IMR-90 (cell line): ENCODE measurements around the gene DNAJB12.

Experiments
- BHLHE40 ChIP-seq: fragments of 150-350 bp; IDR thresholded peaks from 2 replicates; pipeline ENCODE4 v1.6.1; 2016; ENCODE audit warnings: mild to moderate bottlenecking, low read depth, low read length
- CEBPB ChIP-seq: IDR thresholded peaks from 2 replicates; pipeline ENCODE4 v1.6.1; 2012; ENCODE audit warnings: low read depth, low read length, improper control_type of control experiment
- FOS ChIP-seq: fragments of 150-350 bp; IDR thresholded peaks from 2 replicates; pipeline ENCODE4 v1.6.1; 2016; ENCODE audit warnings: low read depth, low read length
- MAFK ChIP-seq: IDR thresholded peaks from 2 replicates; pipeline ENCODE4 v1.6.1; 2012; ENCODE audit warnings: low read depth, low read length, improper control_type of control experiment
- MAZ ChIP-seq: IDR thresholded peaks from 2 replicates; pipeline ENCODE4 v1.6.1; 2012; ENCODE audit warnings: low read depth, mild to moderate bottlenecking, low read length, improper control_type of control experiment, moderate library complexity, borderline replicate concordance
- MXI1 ChIP-seq: IDR thresholded peaks from 2 replicates; pipeline ENCODE4 v1.6.1; 2012; ENCODE audit warnings: low read depth, mild to moderate bottlenecking, low read length, moderate library complexity, borderline replicate concordance
- POLR2A ChIP-seq: IDR thresholded peaks from 2 replicates; pipeline ENCODE4 v1.6.1; 2012; ENCODE audit warnings: mild to moderate bottlenecking, low read depth, low read length
- RAD21 ChIP-seq: IDR thresholded peaks from 2 replicates; pipeline ENCODE4 v1.6.1; 2012; ENCODE audit warnings: low read length, improper control_type of control experiment
- RCOR1 ChIP-seq: IDR thresholded peaks from 2 replicates; pipeline ENCODE4 v1.6.1; 2012; ENCODE audit warnings: mild to moderate bottlenecking, low read length, improper control_type of control experiment; ENCODE audit not compliant: insufficient replicate concordance
- RFX5 ChIP-seq: IDR thresholded peaks from 2 replicates; pipeline ENCODE4 v1.8.0; 2012; ENCODE audit warnings: low read depth, mild to moderate bottlenecking, low read length, moderate library complexity
- SMC3 ChIP-seq: fragments of 150-350 bp; IDR thresholded peaks from 2 replicates; pipeline ENCODE4 v1.6.1; 2016; ENCODE audit warnings: low read depth, mild to moderate bottlenecking, antibody characterized with exemption, low read length, moderate library complexity
- USF2 ChIP-seq: fragments of 150-350 bp; IDR thresholded peaks from 2 replicates; pipeline ENCODE4 v1.6.1; 2017; ENCODE audit warnings: mild to moderate bottlenecking, antibody characterized with exemption, low read length, low read depth
- TF ChIP-seq, protein P1 (sequence below): conservative IDR thresholded peaks from 2 replicates; pipeline ENCODE4 v1.5.1; 2012; ENCODE audit warnings: mild to moderate bottlenecking, low read depth, low read length, improper control_type of control experiment
- TF ChIP-seq, protein P2 (sequence below): fragments of 150-350 bp; IDR thresholded peaks from 2 replicates; pipeline ENCODE4 v1.6.1; 2016; ENCODE audit warnings: low read depth, mild to moderate bottlenecking, low read length, moderate library complexity, borderline replicate concordance

DNA sequence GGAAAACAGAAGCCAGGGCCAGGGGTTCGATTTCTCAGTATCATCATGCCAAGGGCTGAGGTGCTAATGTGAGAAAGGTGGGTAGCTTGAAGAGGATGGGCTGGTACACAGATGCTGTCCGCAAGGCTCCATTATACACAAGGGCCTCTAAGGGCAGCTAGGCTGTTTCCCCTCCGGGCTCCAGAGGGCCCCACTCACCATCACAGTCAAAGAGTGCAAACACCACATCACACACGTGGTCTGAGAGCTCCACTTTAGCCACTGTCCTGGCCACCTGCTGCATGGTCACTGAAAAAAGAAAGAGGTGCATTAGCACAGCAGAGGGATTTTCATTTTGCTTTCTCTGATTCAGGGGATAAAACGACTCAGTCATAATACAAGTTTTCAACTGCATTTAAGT, 20.9 kb upstream of the DNAJB12 start:
- no peak for TF ChIP-seq MAFK
- TF ChIP-seq MXI1: no peak
- TF ChIP-seq, protein P1, sequence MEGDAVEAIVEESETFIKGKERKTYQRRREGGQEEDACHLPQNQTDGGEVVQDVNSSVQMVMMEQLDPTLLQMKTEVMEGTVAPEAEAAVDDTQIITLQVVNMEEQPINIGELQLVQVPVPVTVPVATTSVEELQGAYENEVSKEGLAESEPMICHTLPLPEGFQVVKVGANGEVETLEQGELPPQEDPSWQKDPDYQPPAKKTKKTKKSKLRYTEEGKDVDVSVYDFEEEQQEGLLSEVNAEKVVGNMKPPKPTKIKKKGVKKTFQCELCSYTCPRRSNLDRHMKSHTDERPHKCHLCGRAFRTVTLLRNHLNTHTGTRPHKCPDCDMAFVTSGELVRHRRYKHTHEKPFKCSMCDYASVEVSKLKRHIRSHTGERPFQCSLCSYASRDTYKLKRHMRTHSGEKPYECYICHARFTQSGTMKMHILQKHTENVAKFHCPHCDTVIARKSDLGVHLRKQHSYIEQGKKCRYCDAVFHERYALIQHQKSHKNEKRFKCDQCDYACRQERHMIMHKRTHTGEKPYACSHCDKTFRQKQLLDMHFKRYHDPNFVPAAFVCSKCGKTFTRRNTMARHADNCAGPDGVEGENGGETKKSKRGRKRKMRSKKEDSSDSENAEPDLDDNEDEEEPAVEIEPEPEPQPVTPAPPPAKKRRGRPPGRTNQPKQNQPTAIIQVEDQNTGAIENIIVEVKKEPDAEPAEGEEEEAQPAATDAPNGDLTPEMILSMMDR: peak; percentile 15; the same call in 1 of the 2 replicates
- TF ChIP-seq, protein P2, sequence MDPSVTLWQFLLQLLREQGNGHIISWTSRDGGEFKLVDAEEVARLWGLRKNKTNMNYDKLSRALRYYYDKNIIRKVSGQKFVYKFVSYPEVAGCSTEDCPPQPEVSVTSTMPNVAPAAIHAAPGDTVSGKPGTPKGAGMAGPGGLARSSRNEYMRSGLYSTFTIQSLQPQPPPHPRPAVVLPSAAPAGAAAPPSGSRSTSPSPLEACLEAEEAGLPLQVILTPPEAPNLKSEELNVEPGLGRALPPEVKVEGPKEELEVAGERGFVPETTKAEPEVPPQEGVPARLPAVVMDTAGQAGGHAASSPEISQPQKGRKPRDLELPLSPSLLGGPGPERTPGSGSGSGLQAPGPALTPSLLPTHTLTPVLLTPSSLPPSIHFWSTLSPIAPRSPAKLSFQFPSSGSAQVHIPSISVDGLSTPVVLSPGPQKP: no peak
- TF ChIP-seq POLR2A: no peak
- TF ChIP-seq USF2: no peak; the same call in 1 of the 2 replicates
- no peak; the same call in 1 of the 2 replicates for TF ChIP-seq SMC3
- no peak for TF ChIP-seq RFX5
- no peak for TF ChIP-seq FOS
- TF ChIP-seq BHLHE40: no peak
- TF ChIP-seq RCOR1: no peak
- no peak for TF ChIP-seq CEBPB
- TF ChIP-seq MAZ: no peak
- TF ChIP-seq RAD21: peak; percentile 36
